Peyer's patch (tissue), 4 donors: Measurements from ENCODE around the gene MMP21.

Experiments
- POLR2A ChIP-seq, 2 donors: fragments of 450-650 bp; IDR thresholded peaks; one replicate each; pipeline ENCODE4 v1.5.1; 2017; ENCODE audit warnings: antibody characterized with exemption in 2 of 2, mild to moderate bottlenecking in 2 of 2, moderate library complexity in 2 of 2
- TF ChIP-seq, protein P1 (sequence below), 6 experiments: fragments of 450-650 bp in 4 of 6; fragments of 200-600 bp in 2 of 6; sonication (generic) in 1 of 6; IDR thresholded peaks; one replicate each; pipeline ENCODE4 v1.5.1; 2017 to 2019; ENCODE audit warnings: antibody characterized with exemption in 6 of 6, mild to moderate bottlenecking in 3 of 6, moderate library complexity in 1 of 6

DNA sequence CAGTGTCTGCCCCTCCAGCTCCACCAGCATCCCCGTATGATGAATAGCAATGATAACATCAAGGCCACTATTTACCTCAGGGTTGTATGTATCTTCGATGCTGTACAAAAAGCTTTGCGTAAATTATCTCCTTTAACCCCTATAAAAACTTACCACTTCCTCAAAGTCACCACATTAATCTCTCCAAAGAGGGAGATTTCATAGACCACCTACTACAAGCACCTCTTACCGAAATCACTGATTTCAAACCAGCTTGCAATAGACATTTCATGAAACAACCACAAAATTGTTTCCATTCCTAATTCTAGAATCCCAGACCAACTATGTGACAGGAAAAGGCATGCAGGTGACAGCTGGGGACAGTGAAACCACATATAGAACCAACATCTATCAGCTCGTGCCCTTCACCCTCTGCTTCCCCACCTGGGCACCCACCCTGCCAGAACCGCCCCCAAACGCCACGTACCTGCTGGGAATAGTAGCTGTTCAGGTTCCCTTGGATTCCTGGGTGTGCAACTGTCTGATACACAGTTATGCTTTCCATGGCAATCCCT lies 20.1 kb upstream of the MMP21 start:
- TF ChIP-seq, protein P1, sequence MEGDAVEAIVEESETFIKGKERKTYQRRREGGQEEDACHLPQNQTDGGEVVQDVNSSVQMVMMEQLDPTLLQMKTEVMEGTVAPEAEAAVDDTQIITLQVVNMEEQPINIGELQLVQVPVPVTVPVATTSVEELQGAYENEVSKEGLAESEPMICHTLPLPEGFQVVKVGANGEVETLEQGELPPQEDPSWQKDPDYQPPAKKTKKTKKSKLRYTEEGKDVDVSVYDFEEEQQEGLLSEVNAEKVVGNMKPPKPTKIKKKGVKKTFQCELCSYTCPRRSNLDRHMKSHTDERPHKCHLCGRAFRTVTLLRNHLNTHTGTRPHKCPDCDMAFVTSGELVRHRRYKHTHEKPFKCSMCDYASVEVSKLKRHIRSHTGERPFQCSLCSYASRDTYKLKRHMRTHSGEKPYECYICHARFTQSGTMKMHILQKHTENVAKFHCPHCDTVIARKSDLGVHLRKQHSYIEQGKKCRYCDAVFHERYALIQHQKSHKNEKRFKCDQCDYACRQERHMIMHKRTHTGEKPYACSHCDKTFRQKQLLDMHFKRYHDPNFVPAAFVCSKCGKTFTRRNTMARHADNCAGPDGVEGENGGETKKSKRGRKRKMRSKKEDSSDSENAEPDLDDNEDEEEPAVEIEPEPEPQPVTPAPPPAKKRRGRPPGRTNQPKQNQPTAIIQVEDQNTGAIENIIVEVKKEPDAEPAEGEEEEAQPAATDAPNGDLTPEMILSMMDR (IDR thresholded peaks at IDR 0.05), result no peak
- no peak for TF ChIP-seq POLR2A (IDR thresholded peaks at IDR 0.05)
